H9 (cell line): ENCODE data around the gene MYL3. TPM values are rescaled to one million over a fixed set of nuclear protein-coding genes. Genes with fewer than 3 reads are reported as not detected.

Experiments
- DNase-seq: peaks from one replicate; pipeline ENCODE4 v3.0.0-alpha.2; 2017
- H2AFZ ChIP-seq: one replicate; pipeline ENCODE4 v1.6.1; 2013; ENCODE audit warnings: mild to moderate bottlenecking, low read length, control low read depth, moderate library complexity
- H2AK5ac ChIP-seq: 2 replicates; pipeline ENCODE4 v1.6.1; 2013; ENCODE audit warnings: low read length, control low read depth, mixed read lengths; ENCODE audit not compliant: insufficient read length
- H2BK120ac ChIP-seq: one replicate; pipeline ENCODE4 v1.6.1; 2013; ENCODE audit warnings: low read depth, mild to moderate bottlenecking, low read length, control low read depth, inconsistent platforms; ENCODE audit not compliant: poor library complexity, severe bottlenecking
- H2BK12ac ChIP-seq: 2 replicates; pipeline ENCODE4 v1.6.1; 2013; ENCODE audit warnings: low read length, control low read depth, mixed read lengths, low read depth; ENCODE audit not compliant: insufficient read length
- H2BK15ac ChIP-seq: 2 replicates; pipeline ENCODE4 v1.6.1; 2013; ENCODE audit warnings: low read depth, low read length, control low read depth
- H2BK20ac ChIP-seq: one replicate; pipeline ENCODE4 v1.6.1; 2013; ENCODE audit warnings: low read depth, mild to moderate bottlenecking, low read length, control low read depth, inconsistent platforms; ENCODE audit not compliant: poor library complexity, severe bottlenecking
- H2BK5ac ChIP-seq: 2 replicates; pipeline ENCODE4 v1.6.1; 2013; ENCODE audit warnings: low read length, control low read depth, mixed read lengths; ENCODE audit not compliant: insufficient read length
- H3K14ac ChIP-seq: 2 replicates; pipeline ENCODE4 v1.6.1; 2013; ENCODE audit warnings: low read length, control low read depth; ENCODE audit not compliant: insufficient read depth
- H3K18ac ChIP-seq: 2 replicates; pipeline ENCODE4 v1.6.1; 2013; ENCODE audit warnings: low read depth, mild to moderate bottlenecking, mixed read lengths, low read length, control low read depth; ENCODE audit not compliant: insufficient read length
- H3K23ac ChIP-seq: 2 replicates; pipeline ENCODE4 v1.6.1; 2013; ENCODE audit warnings: low read length, control low read depth, mixed read lengths, low read depth; ENCODE audit not compliant: insufficient read length
- H3K23me2 ChIP-seq: 2 replicates; pipeline ENCODE4 v1.6.1; 2013; ENCODE audit warnings: low read depth, mild to moderate bottlenecking, mixed read lengths, low read length, control low read depth; ENCODE audit not compliant: insufficient read length, poor library complexity, severe bottlenecking
- H3K27ac ChIP-seq: 2 replicates; pipeline ENCODE4 v1.5.1; 2013; ENCODE audit warnings: low read length, control low read depth, mixed read lengths, low read depth; ENCODE audit not compliant: insufficient read length
- H3K27me3 ChIP-seq: 2 replicates; pipeline ENCODE4 v1.6.1; 2013; ENCODE audit warnings: low read length, control low read depth, inconsistent platforms; ENCODE audit not compliant: insufficient read depth
- H3K4ac ChIP-seq: 2 replicates; pipeline ENCODE4 v1.6.1; 2013; ENCODE audit warnings: low read depth, mild to moderate bottlenecking, control low read depth, inconsistent platforms, low read length, moderate library complexity
- H3K4me1 ChIP-seq: 2 replicates; pipeline ENCODE4 v1.6.1; 2013; ENCODE audit warnings: low read length, control low read depth, inconsistent platforms; ENCODE audit not compliant: insufficient read depth
- H3K4me2 ChIP-seq: 2 replicates; pipeline ENCODE4 v1.6.1; 2013; ENCODE audit warnings: low read length, control low read depth, mixed read lengths; ENCODE audit not compliant: insufficient read length, insufficient read depth
- H3K56ac ChIP-seq: 2 replicates; pipeline ENCODE4 v1.6.1; 2013; ENCODE audit warnings: low read depth, mild to moderate bottlenecking, mixed read lengths, low read length, control low read depth; ENCODE audit not compliant: insufficient read length
- H3K79me1 ChIP-seq: 2 replicates; pipeline ENCODE4 v1.6.1; 2013; ENCODE audit warnings: low read depth, mild to moderate bottlenecking, moderate library complexity, low read length, control low read depth, inconsistent platforms; ENCODE audit not compliant: insufficient read depth, poor library complexity, severe bottlenecking
- H3K79me2 ChIP-seq: 2 replicates; pipeline ENCODE4 v1.6.1; 2013; ENCODE audit warnings: low read length, control low read depth, inconsistent platforms; ENCODE audit not compliant: insufficient read depth
- H3K9ac ChIP-seq: 2 replicates; pipeline ENCODE4 v1.6.1; 2013; ENCODE audit warnings: low read length, control low read depth, mixed read lengths; ENCODE audit not compliant: insufficient read length; ENCODE audit errors: extremely low read depth
- H3K9me3 ChIP-seq: one replicate; pipeline ENCODE4 v1.6.1; 2013; ENCODE audit warnings: low read depth, low read length, inconsistent platforms; ENCODE audit not compliant: control insufficient read depth
- H3T11ph ChIP-seq: one replicate; pipeline ENCODE4 v1.6.1; 2013; ENCODE audit warnings: mild to moderate bottlenecking, low read length, control low read depth, inconsistent platforms
- H4K20me1 ChIP-seq: one replicate; pipeline ENCODE4 v1.6.1; 2013; ENCODE audit not compliant: control insufficient read depth, insufficient read length, insufficient read depth
- H4K5ac ChIP-seq: 2 replicates; pipeline ENCODE4 v1.6.1; 2013; ENCODE audit warnings: low read depth, mild to moderate bottlenecking, mixed read lengths, low read length, control low read depth; ENCODE audit not compliant: insufficient read length
- H4K8ac ChIP-seq: replicated peaks from 2 replicates; pipeline ENCODE4 v1.6.1; 2013; ENCODE audit warnings: low read length, control low read depth, mixed read lengths, low read depth; ENCODE audit not compliant: insufficient read length
- H4K91ac ChIP-seq: 2 replicates; pipeline ENCODE4 v1.6.1; 2013; ENCODE audit warnings: low read depth, mild to moderate bottlenecking, moderate library complexity, mixed read lengths, low read length, control low read depth; ENCODE audit not compliant: insufficient read length
- H3K27ac Mint-ChIP-seq, 3 experiments: 2 replicates in 2 of 3; 3 replicates in 1 of 3; pipeline ENCODE4 v1.8.0; 2020 to 2021; ENCODE audit warnings: mixed read lengths in 3 of 3, mild to moderate bottlenecking in 1 of 3, moderate library complexity in 1 of 3
- H3K27me3 Mint-ChIP-seq: 2 replicates; pipeline ENCODE4 v1.8.0; 2021; ENCODE audit warnings: low read depth, mild to moderate bottlenecking, moderate library complexity, mixed read lengths
- H3K36me3 Mint-ChIP-seq, 3 experiments: 2 replicates in 2 of 3; 3 replicates in 1 of 3; pipeline ENCODE4 v1.8.0; 2020 to 2021; ENCODE audit warnings: low read depth in 3 of 3, mixed read lengths in 3 of 3; ENCODE audit not compliant: insufficient read depth in 1 of 3
- H3K4me1 Mint-ChIP-seq, 2 experiments: 2 replicates each; pipeline ENCODE4 v1.8.0; 2020; ENCODE audit warnings: mixed read lengths in 2 of 2
- H3K4me3 Mint-ChIP-seq, 2 experiments: 2 replicates in 1 of 2; 3 replicates in 1 of 2; pipeline ENCODE4 v1.8.0; 2020 to 2021; ENCODE audit warnings: mild to moderate bottlenecking in 2 of 2, mixed read lengths in 2 of 2, moderate library complexity in 1 of 2
- H3K9me3 Mint-ChIP-seq, 2 experiments: 2 replicates in 1 of 2; 3 replicates in 1 of 2; pipeline ENCODE4 v1.8.0; 2020; ENCODE audit warnings: mild to moderate bottlenecking in 2 of 2, mixed read lengths in 2 of 2, moderate library complexity in 1 of 2
- CTCF ChIP-seq: fragments of 200-600 bp; sonication (generic); conservative IDR thresholded peaks from 3 replicates; pipeline ENCODE4 v1.8.0; 2021; ENCODE audit warnings: antibody characterized with exemption, mild to moderate bottlenecking
- WGBS: extraction: QIAGEN DNeasy Blood & Tissue Kit; methylation state at CpG from one replicate; pipeline ENCODE4 v1.1.7; 2013; ENCODE audit warnings: missing lambda C conversion rate, low lambda C conversion rate, mixed read lengths; ENCODE audit not compliant: insufficient read length; ENCODE audit errors: extremely low coverage; 5-methylcytosine and 5-hydroxymethylcytosine counted together
- total RNA-seq: library from RNA; stranded (reverse); gene quantifications from 2 replicates; pipeline ENCODE4 v1.2.1, GENCODE V29; 2021

The MYL3 gene
- total RNA-seq, 1 experiment from 2014 or later = 0.24 TPM

- H4K8ac ChIP-seq = no peak overlapping the region
- no peak overlapping the region for H3T11ph ChIP-seq
- DNase-seq = no peak
- H2BK20ac ChIP-seq = no peak overlapping the region
- H2AK5ac ChIP-seq = no peak overlapping the region
- no peaks in the 10 kb centered on the region for H4K20me1 ChIP-seq
- H3K4me1 Mint-ChIP-seq = peaks cover 15 to 35% of the 10 kb centered on the region in 2 experiments
- H3K9ac ChIP-seq = no peak overlapping the region
- H4K91ac ChIP-seq = no peak overlapping the region
- H3K27ac Mint-ChIP-seq = no peak overlapping the region
- H3K9me3 Mint-ChIP-seq = no peaks in the 10 kb centered on the region; a peak in 1 of 5 replicates
- H3K4ac ChIP-seq = no peak overlapping the region
- no peak overlapping the region for H2AFZ ChIP-seq
- no peak overlapping the region for H3K27ac ChIP-seq
- H3K18ac ChIP-seq = no peak overlapping the region
- H3K4me1 ChIP-seq = no peaks in the 10 kb centered on the region
- no peaks in the 10 kb centered on the region for H3K79me1 ChIP-seq
- H3K4me3 Mint-ChIP-seq = peak overlapping the region; percentile 66 to 89
- H3K4me2 ChIP-seq = peak overlapping the region; percentile 68
- peaks cover 94% of the 10 kb centered on the region for H3K27me3 Mint-ChIP-seq
- H3K36me3 Mint-ChIP-seq = no peaks in the 10 kb centered on the region
- H3K23me2 ChIP-seq = peaks cover 5% of the 10 kb centered on the region
- no peak for TF ChIP-seq CTCF
- H3K27me3 ChIP-seq = peaks cover 61% of the 10 kb centered on the region
- no peak overlapping the region for H3K23ac ChIP-seq
- no peak overlapping the region for H3K56ac ChIP-seq
- H2BK15ac ChIP-seq = no peak overlapping the region
- H3K79me2 ChIP-seq = no peaks in the 10 kb centered on the region
- no peak overlapping the region for H3K14ac ChIP-seq
- no peak overlapping the region for H4K5ac ChIP-seq
- no peaks in the 10 kb centered on the region for H3K9me3 ChIP-seq
- WGBS = no CpG with 5 or more reads among the region's 72 CpGs
- H2BK5ac ChIP-seq = no peak overlapping the region
- no peak overlapping the region for H2BK12ac ChIP-seq
- no peak overlapping the region for H2BK120ac ChIP-seq
Measured at GRCh38 chr3:46882377-46883053, 19.3 kb upstream of the MYL3 start.
